ENCODE results near the gene TSHZ2. TPM values are rescaled to one million over a fixed set of nuclear protein-coding genes. Genes with fewer than 3 reads are reported as not detected.
A peak's percentile ranks its signal among the peaks of the same experiment; 100 is the strongest.

TSHZ2 gene
- polyA plus RNA-seq, 5 donors: 9.5 to 15.8 (median 15.1) TPM

- no peak for DNase-seq
Observed at GRCh38 chr20:53381568-53382262, 409.6 kb downstream of the TSHZ2 start.

- DNase-seq: no peak
Observed at GRCh38 chr20:53382263-53382844, 410.2 kb downstream of the TSHZ2 start.

- no peak for DNase-seq
Observed at GRCh38 chr20:53383916-53384315, 411.8 kb downstream of the TSHZ2 start.

GRCh38 chr20:53384392-53384791 is 412.2 kb downstream of the TSHZ2 start:
- DNase-seq: no peak

- DNase-seq: no peak
Observed at GRCh38 chr20:53385941-53386767, 414.0 kb downstream of the TSHZ2 start.

DNA sequence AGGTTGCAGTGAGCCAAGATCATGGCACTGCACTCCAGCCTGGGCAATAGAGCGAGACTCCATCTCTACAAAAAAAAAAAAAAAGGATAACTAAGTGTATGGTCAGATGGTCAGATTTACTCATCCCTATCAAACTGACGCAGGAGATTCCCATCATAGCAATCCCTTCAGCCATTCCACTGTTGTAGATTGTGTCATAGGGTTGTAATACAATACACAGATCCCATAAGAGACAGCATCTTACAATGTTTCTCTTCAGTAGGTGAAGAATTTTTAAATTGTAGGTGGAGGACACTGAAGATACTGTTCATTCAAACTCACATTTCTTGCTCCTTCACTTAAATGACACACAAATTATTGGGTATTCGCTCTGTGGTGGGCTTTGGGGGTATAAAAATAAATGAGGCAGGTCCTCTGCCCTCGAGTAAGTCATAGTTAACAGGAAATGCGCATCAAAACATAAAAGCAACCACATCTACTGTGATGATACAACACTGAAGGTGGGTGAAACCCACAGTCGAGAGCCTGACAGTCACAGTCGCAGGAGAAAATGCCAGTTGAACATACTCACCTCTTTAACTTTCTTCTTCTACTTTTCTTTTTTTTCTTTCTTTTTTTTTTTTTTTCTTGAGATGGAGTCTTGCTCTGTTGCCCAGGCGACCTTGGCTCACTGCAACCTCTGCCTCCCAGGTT is 416.0 kb downstream of the TSHZ2 start:
- DNase-seq: no peak

GRCh38 chr20:53389516-53390300 is 417.6 kb downstream of the TSHZ2 start:
- no peak for DNase-seq

- DNase-seq: no peak
Observed at GRCh38 chr20:53390770-53391169, 418.6 kb downstream of the TSHZ2 start.

GRCh38 chr20:53394433-53394832 is 422.3 kb downstream of the TSHZ2 start:
- no peak for DNase-seq

DNA sequence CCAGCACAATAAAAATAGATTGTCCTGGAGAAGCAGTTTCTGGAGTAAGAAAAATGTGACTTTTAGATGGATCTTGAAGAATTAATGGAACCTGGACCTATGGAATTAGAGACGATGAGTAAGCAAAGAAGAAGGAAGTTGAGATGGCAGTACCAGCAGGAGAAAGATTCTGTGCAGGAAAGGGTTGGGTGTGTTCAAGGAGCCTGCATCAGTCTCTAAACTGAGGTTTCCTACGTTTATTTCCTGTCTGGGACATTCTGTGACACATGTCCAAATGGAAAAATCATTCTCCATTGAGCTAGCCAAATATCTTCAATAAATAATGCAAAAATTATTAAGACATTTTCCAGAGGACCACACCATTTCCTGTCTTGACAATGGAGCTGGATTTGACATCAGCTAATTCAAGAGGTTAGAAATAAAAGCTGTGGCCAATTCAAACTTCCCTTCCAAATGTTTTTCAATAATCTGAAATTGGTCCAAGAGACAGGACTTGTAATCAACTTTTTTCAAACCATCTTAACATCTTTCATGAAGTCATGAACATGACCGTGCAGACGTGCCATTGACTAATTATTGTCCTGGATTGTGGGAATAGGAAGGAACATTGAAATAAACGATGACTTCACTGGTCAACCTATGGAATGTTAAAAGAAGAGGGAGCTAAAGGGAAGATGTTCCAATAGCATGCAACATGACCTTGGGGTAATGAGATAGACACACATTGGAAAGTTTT is 423.2 kb downstream of the TSHZ2 start:
- no peak for DNase-seq

GRCh38 chr20:53399083-53399482 is 426.9 kb downstream of the TSHZ2 start:
- no peak for DNase-seq

DNA sequence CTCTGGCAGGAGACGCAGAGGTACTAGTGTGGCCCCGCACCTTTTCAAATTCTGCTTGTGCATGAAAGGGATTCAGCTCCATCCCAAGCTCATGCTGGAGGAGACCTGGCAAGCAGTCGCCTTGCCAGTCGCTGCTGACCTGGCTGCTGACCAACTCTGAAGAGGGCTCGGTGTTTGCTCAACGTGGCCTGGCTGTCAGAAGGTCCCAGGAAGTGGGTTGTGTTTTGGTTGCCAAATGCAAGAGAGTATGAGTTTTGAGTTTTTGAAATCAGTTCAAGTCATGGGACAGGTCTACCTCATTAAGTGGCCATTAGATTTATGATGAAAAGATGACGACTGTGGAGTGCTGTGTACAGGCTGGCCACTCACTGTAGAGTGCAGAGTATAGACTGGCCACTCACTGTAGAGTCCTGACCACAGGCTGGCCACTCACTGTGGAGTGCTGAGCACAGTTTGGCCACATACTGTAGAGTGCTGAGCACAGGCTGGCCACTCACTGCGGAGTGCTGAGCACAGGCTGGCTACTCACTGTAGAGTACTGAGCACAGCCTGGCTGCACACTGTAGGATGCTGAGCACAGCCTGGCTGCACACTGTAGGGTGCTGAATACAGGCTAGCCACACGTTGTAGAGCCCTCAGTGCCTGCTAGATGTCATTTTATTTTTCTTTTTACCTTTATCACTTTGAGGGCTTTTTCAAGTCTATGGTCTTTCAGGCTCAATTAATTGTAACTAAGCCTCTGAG is 427.6 kb downstream of the TSHZ2 start:
- no peak for DNase-seq

- no peak for DNase-seq
Observed at GRCh38 chr20:53402233-53403005, 430.3 kb downstream of the TSHZ2 start.

DNA sequence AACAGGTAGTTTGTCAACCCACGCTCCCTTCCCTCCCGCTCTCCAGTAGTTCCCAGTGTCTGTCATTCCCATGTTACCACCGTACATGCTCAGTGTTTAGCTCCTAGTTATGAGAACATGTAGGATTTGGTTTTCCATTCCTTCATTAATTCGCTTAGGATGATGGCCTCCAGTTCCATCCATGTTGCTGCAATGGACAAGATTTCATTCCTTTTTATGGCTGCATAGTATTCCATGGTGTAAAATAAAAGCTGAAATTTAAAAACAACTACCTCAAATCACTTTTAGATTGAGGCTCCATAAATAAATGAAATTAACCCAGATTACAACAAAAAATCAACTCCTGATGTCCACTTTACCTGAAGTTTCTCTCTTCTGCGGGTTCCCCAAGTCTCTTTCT is 430.9 kb downstream of the TSHZ2 start:
- DNase-seq: no peak

- no peak for DNase-seq
Observed at GRCh38 chr20:53405139-53405538, 433.0 kb downstream of the TSHZ2 start.

- DNase-seq: no peak
Observed at GRCh38 chr20:53406580-53406979, 434.4 kb downstream of the TSHZ2 start.

GRCh38 chr20:53408691-53409446 is 436.7 kb downstream of the TSHZ2 start:
- peak; percentile 72 to 81 for DNase-seq

GRCh38 chr20:53409447-53409717 is 437.2 kb downstream of the TSHZ2 start:
- DNase-seq: no peak

- DNase-seq: no peak
Observed at GRCh38 chr20:53411129-53411528, 439.0 kb downstream of the TSHZ2 start.
